SU-DHL-6 (cell line): ENCODE data around the gene NRG4.
"Not testable (repeated sequence)": the region's sequence is repeated elsewhere in the genome, so short reads cannot be mapped to it uniquely, and the experiment has no call there.

Experiments used
- H2AFZ ChIP-seq: fragments of 200-600 bp; sonication (generic); 2 replicates; pipeline ENCODE4 v1.6.1; 2014; ENCODE audit warnings: low read depth, mild to moderate bottlenecking, moderate library complexity, mixed read lengths, antibody characterized with exemption, low read length; ENCODE audit not compliant: severe bottlenecking
- H3F3A ChIP-seq: fragments of 200-600 bp; shearing (Covaris generic); 2 replicates; pipeline ENCODE4 v1.6.0; 2016; ENCODE audit warnings: antibody characterized with exemption, mild to moderate bottlenecking; ENCODE audit not compliant: insufficient read depth
- H3K27ac ChIP-seq: fragments of 200-600 bp; sonication (generic); 2 replicates; pipeline ENCODE4 v1.5.1; 2016; ENCODE audit warnings: low read depth, mild to moderate bottlenecking, low read length, moderate library complexity, mixed read lengths
- H3K27me3 ChIP-seq: fragments of 200-600 bp; sonication (generic), shearing (Covaris generic); 2 replicates; pipeline ENCODE4 v1.6.0; 2014; ENCODE audit warnings: mild to moderate bottlenecking, low read length
- H3K36me3 ChIP-seq: fragments of 200-600 bp; sonication (generic); 2 replicates; pipeline ENCODE4 v1.6.1; 2014; ENCODE audit warnings: mild to moderate bottlenecking, low read length, mixed read lengths
- H3K4me2 ChIP-seq: fragments of 300-600, 200-600 bp; shearing (Covaris generic), sonication (generic); 2 replicates; pipeline ENCODE4 v1.6.0; 2014; ENCODE audit warnings: low read length, low read depth, mild to moderate bottlenecking; ENCODE audit not compliant: poor library complexity, severe bottlenecking
- H3K4me3 ChIP-seq: fragments of 200-600 bp; sonication (generic); 2 replicates; pipeline ENCODE4 v1.5.1; 2014; ENCODE audit warnings: antibody characterized with exemption, low read length, mild to moderate bottlenecking, mixed read lengths; ENCODE audit not compliant: insufficient read depth, poor library complexity, severe bottlenecking
- H3K79me2 ChIP-seq: fragments of 200-600 bp; sonication (generic); 2 replicates; pipeline ENCODE4 v1.6.1; 2014; ENCODE audit warnings: mild to moderate bottlenecking, low read length, moderate library complexity; ENCODE audit not compliant: insufficient read depth
- H3K9ac ChIP-seq: fragments of 200-600 bp; sonication (generic); 2 replicates; pipeline ENCODE4 v1.7.0; 2014; ENCODE audit warnings: mild to moderate bottlenecking, low read length
- H3K9me2 ChIP-seq: fragments of 200-600 bp; sonication (generic); replicated peaks from 2 replicates; pipeline ENCODE4 v1.6.1; 2014; ENCODE audit warnings: low read length; ENCODE audit not compliant: insufficient read depth
- H3K9me3 ChIP-seq: fragments of 200-600 bp; sonication (generic); 2 replicates; pipeline ENCODE4 v1.6.1; 2014; ENCODE audit warnings: low read length, mixed read lengths; ENCODE audit not compliant: insufficient read depth
- H4K20me1 ChIP-seq: fragments of 200-600 bp; sonication (generic); 2 replicates; pipeline ENCODE4 v1.6.1; 2014; ENCODE audit warnings: low read depth, mild to moderate bottlenecking, antibody characterized with exemption, low read length, moderate library complexity, mixed read lengths
- CTCF ChIP-seq: fragments of 200-600 bp; sonication (generic); IDR thresholded peaks from one replicate; pipeline ENCODE4 v1.5.1; 2017; ENCODE audit warnings: antibody characterized with exemption, mild to moderate bottlenecking, low read length, moderate library complexity; ENCODE audit not compliant: insufficient read depth, poor library complexity, severe bottlenecking
- EZH2phosphoT487 ChIP-seq: fragments of 200-600 bp; sonication (generic), shearing (Covaris generic); conservative IDR thresholded peaks from 2 replicates; pipeline ENCODE4 v1.6.1; 2018; ENCODE audit warnings: mild to moderate bottlenecking, antibody characterized with exemption, low read length, moderate library complexity, mixed read lengths

The NRG4 gene

GRCh38 chr15:75989875-75990274 is 22.3 kb downstream of the NRG4 start:
- TF ChIP-seq CTCF (no peak), EZH2phosphoT487 (no peak)
- Histone ChIP-seq H4K20me1 (no peaks in the 10 kb centered on the region), H3K36me3 (no peaks in the 10 kb centered on the region)

GRCh38 chr15:75989045-75989444 is 23.2 kb downstream of the NRG4 start:
- no peaks in the 10 kb centered on the region for H3K27me3 ChIP-seq
- no peak overlapping the region for H3K27ac ChIP-seq
- no peaks in the 10 kb centered on the region for H3K9me3 ChIP-seq
- no peaks in the 10 kb centered on the region for H3K36me3 ChIP-seq
- H3K9me2 ChIP-seq: no peaks in the 10 kb centered on the region
- H3K9ac ChIP-seq: no peak overlapping the region
- H3F3A ChIP-seq: no peaks in the 10 kb centered on the region
- H3K4me2 ChIP-seq: no peak overlapping the region
- no peaks in the 10 kb centered on the region for H4K20me1 ChIP-seq
- TF ChIP-seq CTCF (no peak), EZH2phosphoT487 (no peak)
- H3K4me3 ChIP-seq: no peak overlapping the region
- no peaks in the 10 kb centered on the region for H3K79me2 ChIP-seq
- no peak overlapping the region for H2AFZ ChIP-seq

More at GRCh38 chr15:75989875-75990274, 22.3 kb downstream of the NRG4 start:
- H2AFZ ChIP-seq: no peak overlapping the region
- no peaks in the 10 kb centered on the region for H3K79me2 ChIP-seq
- no peak overlapping the region for H3K27ac ChIP-seq
- H3K9me3 ChIP-seq: no peaks in the 10 kb centered on the region
- H3K4me2 ChIP-seq: no peak overlapping the region
- H3K9ac ChIP-seq: no peak overlapping the region
- no peaks in the 10 kb centered on the region for H3K27me3 ChIP-seq
- no peaks in the 10 kb centered on the region for H3F3A ChIP-seq
- no peak overlapping the region for H3K4me3 ChIP-seq
- no peaks in the 10 kb centered on the region for H3K9me2 ChIP-seq

- H3K9me2 ChIP-seq: no peaks in the 10 kb centered on the region
- no peaks in the 10 kb centered on the region for H3K36me3 ChIP-seq
- no peaks in the 10 kb centered on the region for H4K20me1 ChIP-seq
- no peak overlapping the region for H2AFZ ChIP-seq
- no peaks in the 10 kb centered on the region for H3K9me3 ChIP-seq
- H3F3A ChIP-seq: no peaks in the 10 kb centered on the region
- TF ChIP-seq CTCF (no peak), EZH2phosphoT487 (no peak)
- no peaks in the 10 kb centered on the region for H3K79me2 ChIP-seq
- no peak overlapping the region for H3K27ac ChIP-seq
- no peak overlapping the region for H3K4me2 ChIP-seq
- H3K27me3 ChIP-seq: no peaks in the 10 kb centered on the region
- no peak overlapping the region for H3K9ac ChIP-seq
- H3K4me3 ChIP-seq: no peak overlapping the region
Measured at GRCh38 chr15:75985971-75986370, 26.3 kb downstream of the NRG4 start.

- H4K20me1 ChIP-seq, H3K9me3 ChIP-seq, H3K4me3 ChIP-seq, H3K9me2 ChIP-seq, H3F3A ChIP-seq, H3K27ac ChIP-seq, H2AFZ ChIP-seq, H3K4me2 ChIP-seq, H3K9ac ChIP-seq, H3K27me3 ChIP-seq, H3K36me3 ChIP-seq, H3K79me2 ChIP-seq: not testable (repeated sequence)
Measured at GRCh38 chr15:75984706-75985105, 27.5 kb downstream of the NRG4 start.
